OCI-M1 (cell line): ENCODE measurements around the gene TYSND1.
"Not testable (repeated sequence)": the region's sequence is repeated elsewhere in the genome, so short reads cannot be mapped to it uniquely, and the experiment has no call there.

Experiments used
- DNase-seq: peaks from one replicate; lab custom pipeline; 2025; lab: John Stamatoyannopoulos, UW

Gene TYSND1

DNA sequence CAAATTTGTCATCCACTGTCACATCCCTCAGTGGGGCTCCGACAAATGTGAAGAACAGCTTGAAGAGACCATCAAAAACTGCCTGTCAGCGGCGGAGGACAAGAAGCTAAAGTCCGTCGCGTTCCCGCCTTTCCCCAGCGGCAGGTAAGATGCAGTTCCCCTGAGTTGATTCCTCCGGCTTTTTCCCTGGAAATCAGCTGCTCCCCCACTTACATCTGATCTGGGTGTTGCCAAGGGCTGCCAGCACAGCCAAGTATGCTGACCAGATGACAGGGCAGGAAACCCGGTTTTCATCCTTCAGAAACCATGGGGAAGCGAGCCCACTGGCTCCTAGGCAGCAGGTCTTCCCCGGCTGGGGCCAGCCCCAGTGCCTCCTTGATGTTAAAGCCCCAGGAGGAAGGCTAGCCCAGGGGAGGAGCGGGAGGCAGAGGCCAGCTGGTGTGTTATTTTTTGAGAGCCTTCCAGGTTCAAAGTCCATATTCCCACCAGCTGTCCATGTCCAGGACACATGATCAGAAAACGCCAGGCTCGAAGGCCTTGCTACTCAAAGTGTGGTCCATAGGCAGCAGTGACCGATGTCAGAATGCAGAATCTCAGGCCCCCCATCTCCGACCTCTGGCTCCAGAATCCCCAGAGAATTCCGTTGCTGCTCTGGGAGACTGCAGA, 37.3 kb downstream of the TYSND1 start:
- DNase-seq: no peak

- no peak for DNase-seq
These were observed 39.3 kb downstream of the TYSND1 start for GRCh38 chr10:70106958-70107791.

GRCh38 chr10:70101668-70102067, 44.8 kb downstream of the TYSND1 start:
- DNase-seq: no peak

- not testable (repeated sequence) for DNase-seq
These were observed 45.4 kb downstream of the TYSND1 start for GRCh38 chr10:70101068-70101562.

GRCh38 chr10:70098271-70098670, 48.2 kb downstream of the TYSND1 start:
- no peak for DNase-seq

DNA sequence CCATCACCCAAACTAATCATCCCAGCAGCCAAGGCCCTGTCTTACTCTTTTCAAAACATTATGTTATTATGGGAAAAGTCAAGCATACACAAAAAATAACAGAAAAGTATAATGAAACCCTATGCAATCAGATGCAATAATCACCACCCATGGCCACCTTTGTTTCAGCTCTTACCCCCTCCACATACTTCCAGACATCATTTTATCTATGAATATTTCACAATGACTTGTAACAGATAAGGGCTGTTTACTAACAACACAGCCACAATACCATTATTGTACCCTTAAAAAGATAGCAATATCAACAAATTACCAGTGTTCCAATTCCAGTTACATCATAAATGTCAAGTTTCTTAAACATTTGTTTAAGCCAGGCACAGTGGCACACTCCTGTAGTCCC, 49.0 kb downstream of the TYSND1 start:
- no peak for DNase-seq

GRCh38 chr10:70096705-70097420, 49.6 kb downstream of the TYSND1 start:
- DNase-seq: no peak

- DNase-seq: no peak
These were observed 50.3 kb downstream of the TYSND1 start for GRCh38 chr10:70096016-70096704.

DNA sequence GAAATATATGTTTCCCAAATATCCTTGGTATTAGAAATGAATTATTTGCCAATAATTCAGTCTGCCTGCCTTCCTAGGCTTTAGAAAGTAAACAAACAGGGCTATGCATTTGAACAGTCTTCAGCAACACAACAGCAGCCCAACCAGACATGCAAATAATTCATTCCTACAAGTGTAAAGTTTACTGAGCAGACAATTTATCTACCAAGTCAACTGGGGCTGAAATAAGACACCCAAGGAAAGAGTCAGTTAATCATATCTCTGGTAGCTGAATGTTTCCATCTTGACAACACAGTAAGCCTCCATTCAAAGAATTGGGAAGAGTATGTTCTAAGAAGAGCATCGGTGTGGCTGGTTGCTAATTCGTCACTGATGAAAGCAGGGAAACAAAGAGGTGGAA, 52.2 kb downstream of the TYSND1 start:
- no peak for DNase-seq

DNA sequence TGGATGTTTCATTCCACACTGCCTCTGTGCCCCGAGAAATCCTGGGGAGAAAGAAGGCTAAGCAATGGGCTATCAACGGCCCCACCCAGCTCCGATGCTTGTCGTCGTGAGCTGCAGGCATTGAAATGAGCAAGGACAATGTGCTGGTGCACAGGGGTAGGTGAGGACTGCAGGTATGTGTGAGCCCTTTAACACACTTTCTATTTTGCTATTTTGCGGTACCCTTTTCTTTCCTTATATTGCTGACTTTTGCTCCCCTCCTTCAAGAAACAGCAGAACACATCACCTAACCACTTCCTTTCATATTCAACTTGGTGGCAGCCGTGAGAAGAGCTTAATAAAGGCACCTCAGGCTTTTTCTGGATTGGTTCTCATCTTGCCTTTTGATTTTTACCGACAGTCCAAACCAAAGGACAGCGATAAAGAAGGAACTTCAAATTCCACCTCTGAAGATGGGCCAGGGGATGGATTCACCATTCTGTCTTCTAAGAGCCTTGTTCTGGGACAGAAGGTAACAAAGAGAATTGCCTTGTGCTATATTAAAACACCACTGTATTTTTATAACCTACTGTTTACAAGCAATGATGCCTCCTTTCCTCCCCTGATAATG, 53.1 kb downstream of the TYSND1 start:
- DNase-seq: no peak

- DNase-seq: no peak
These were observed 54.1 kb downstream of the TYSND1 start for GRCh38 chr10:70092389-70092718.

- DNase-seq: no peak
These were observed 55.5 kb downstream of the TYSND1 start for GRCh38 chr10:70090951-70091350.

GRCh38 chr10:70090013-70090412, 56.5 kb downstream of the TYSND1 start:
- no peak for DNase-seq

DNA sequence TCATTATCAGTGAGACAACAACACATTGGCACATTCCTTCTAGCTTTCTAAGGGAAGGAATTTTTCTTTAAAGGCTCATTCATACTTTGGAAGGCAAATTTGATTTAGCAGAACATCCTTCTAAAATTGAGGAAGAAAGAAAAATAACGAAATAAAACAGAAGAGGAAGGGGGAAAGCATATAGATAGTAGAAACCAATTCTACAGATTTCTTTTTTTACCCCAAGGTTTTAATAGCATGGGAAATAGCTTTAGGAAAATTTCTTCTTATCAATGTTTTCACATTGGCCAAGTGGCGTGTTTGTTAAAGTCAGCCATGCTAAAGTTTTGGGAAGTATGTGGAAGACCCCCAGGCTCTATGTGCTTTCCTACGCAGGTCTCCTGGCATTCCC, 58.2 kb downstream of the TYSND1 start:
- DNase-seq: no peak
